ENCODE data around the gene CD300E.

DNA sequence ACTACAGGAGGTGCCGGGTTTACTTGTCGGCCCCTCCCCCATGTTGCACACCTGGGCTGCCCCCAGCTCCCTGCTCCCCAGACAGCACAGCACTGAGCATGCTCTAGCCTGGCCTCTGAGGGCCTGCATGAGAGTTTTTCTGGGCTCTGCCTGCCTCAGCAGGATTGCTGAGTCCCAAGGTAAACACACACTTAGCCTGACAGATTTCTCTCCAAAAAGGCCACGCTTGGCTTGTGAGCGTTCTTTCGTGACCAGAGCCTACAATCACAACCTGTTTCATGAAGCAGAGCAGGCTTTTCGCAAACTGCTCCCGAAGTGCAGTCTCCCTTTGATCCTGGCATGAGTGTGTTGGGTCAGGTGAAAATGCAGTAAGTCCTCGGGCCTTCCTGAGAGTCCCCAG is 9.8 kb upstream of the CD300E start:
- TF ChIP-seq ELF1 (CRISPR knock-in tag; IDR thresholded peaks at IDR 0.05): no peak
- no peak for TF ChIP-seq ESRRA (CRISPR knock-in tag; IDR thresholded peaks at IDR 0.05; ENCODE audit: low read depth)
- TF ChIP-seq MTA3 (CRISPR knock-in tag; IDR thresholded peaks at IDR 0.05): no peak
- TF ChIP-seq TAF1 (CRISPR knock-in tag; IDR thresholded peaks at IDR 0.05): no peak
- TF ChIP-seq ZSCAN21 (CRISPR knock-in tag; IDR thresholded peaks at IDR 0.05; ENCODE audit: borderline replicate concordance): no peak
- TF ChIP-seq RARA (CRISPR knock-in tag; IDR thresholded peaks at IDR 0.05): no peak
- TF ChIP-seq, protein P1, sequence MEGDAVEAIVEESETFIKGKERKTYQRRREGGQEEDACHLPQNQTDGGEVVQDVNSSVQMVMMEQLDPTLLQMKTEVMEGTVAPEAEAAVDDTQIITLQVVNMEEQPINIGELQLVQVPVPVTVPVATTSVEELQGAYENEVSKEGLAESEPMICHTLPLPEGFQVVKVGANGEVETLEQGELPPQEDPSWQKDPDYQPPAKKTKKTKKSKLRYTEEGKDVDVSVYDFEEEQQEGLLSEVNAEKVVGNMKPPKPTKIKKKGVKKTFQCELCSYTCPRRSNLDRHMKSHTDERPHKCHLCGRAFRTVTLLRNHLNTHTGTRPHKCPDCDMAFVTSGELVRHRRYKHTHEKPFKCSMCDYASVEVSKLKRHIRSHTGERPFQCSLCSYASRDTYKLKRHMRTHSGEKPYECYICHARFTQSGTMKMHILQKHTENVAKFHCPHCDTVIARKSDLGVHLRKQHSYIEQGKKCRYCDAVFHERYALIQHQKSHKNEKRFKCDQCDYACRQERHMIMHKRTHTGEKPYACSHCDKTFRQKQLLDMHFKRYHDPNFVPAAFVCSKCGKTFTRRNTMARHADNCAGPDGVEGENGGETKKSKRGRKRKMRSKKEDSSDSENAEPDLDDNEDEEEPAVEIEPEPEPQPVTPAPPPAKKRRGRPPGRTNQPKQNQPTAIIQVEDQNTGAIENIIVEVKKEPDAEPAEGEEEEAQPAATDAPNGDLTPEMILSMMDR (CRISPR knock-in tag; IDR thresholded peaks at IDR 0.05): no peak
- no peak for TF ChIP-seq NFYB (CRISPR knock-in tag; IDR thresholded peaks at IDR 0.05)
- no peak for TF ChIP-seq EP300 (IDR thresholded peaks at IDR 0.05; ENCODE audit: low read depth in 2 of 2, low read length in 2 of 2)
- no peak for TF ChIP-seq EP300 (CRISPR knock-in tag; IDR thresholded peaks at IDR 0.05; ENCODE audit: borderline replicate concordance)

Measured in HepG2 (cell line).